ENCODE measurements around the gene PRSS50.

The PRSS50 gene

GRCh38 chr3:46712191-46713049 is 5.2 kb downstream of the PRSS50 start:
- no peak for TF ChIP-seq CTCF (IDR thresholded peaks at IDR 0.05; ENCODE audit: low read depth, low read length, missing control alignments)
- H3K4me3 ChIP-seq (replicated peaks; ENCODE audit: low read depth, low read length): no peak overlapping the region
- no peak for DNase-seq (ENCODE audit: extremely low read depth, low read depth)

- TF ChIP-seq CTCF (IDR thresholded peaks at IDR 0.05; ENCODE audit: low read depth, low read length, missing control alignments): no peak
- no peak for DNase-seq (ENCODE audit: extremely low read depth, low read depth)
- H3K4me3 ChIP-seq (replicated peaks; ENCODE audit: low read depth, low read length): no peak overlapping the region
Measured at GRCh38 chr3:46711760-46712159, 5.9 kb downstream of the PRSS50 start.

- no peak for DNase-seq (ENCODE audit: extremely low read depth, low read depth)
- H3K4me3 ChIP-seq (replicated peaks; ENCODE audit: low read depth, low read length): no peak overlapping the region
- TF ChIP-seq CTCF (IDR thresholded peaks at IDR 0.05; ENCODE audit: low read depth, low read length, missing control alignments): no peak
Measured at GRCh38 chr3:46711305-46711704, 6.4 kb downstream of the PRSS50 start.

- DNase-seq (ENCODE audit: extremely low read depth, low read depth): no peak
- no peak overlapping the region for H3K4me3 ChIP-seq (replicated peaks; ENCODE audit: low read depth, low read length)
- TF ChIP-seq CTCF (IDR thresholded peaks at IDR 0.05; ENCODE audit: low read depth, low read length, missing control alignments): no peak
Measured at GRCh38 chr3:46710671-46711295, 6.9 kb downstream of the PRSS50 start.

GRCh38 chr3:46710229-46710628 is 7.4 kb downstream of the PRSS50 start:
- TF ChIP-seq CTCF (IDR thresholded peaks at IDR 0.05; ENCODE audit: low read depth, low read length, missing control alignments): no peak
- H3K4me3 ChIP-seq (replicated peaks; ENCODE audit: low read depth, low read length): no peak overlapping the region
- DNase-seq (ENCODE audit: extremely low read depth, low read depth): no peak

GRCh38 chr3:46709721-46710120 is 7.9 kb downstream of the PRSS50 start:
- no peak for DNase-seq (ENCODE audit: extremely low read depth, low read depth)
- H3K4me3 ChIP-seq (replicated peaks; ENCODE audit: low read depth, low read length): no peak overlapping the region
- TF ChIP-seq CTCF (IDR thresholded peaks at IDR 0.05; ENCODE audit: low read depth, low read length, missing control alignments): no peak

Data from HFF-Myc (cell line).